ENCODE results near the gene ADAP1.
"Not testable (repeated sequence)": the region's sequence is repeated elsewhere in the genome, so short reads cannot be mapped to it uniquely, and the experiment has no call there.

Gene ADAP1

DNA sequence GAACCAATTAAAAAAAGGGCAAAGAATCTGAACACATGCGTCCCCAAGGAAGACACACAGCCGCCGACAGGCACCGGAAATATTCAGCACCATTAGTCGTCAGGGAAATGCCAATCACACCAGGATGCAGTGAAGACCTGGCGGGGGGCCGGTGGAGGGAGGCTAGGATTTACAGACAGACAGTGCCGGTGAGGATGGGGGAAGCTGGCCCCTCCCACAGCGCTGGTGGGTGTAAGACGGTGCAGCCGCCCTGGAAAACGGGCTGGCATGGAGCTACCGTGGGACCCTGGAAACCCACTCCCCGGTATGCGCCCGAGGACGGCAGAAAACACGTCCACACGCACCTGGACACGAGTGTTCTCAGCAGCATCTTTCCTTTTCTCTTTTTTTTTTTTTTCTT lies 4.8 kb upstream of the ADAP1 start:
- DNase-seq (ENCODE audit: low read depth, low spot score): no peak

- DNase-seq (ENCODE audit: low read depth, low spot score): no peak
Measured at GRCh38 chr7:958221-959200, 4.0 kb upstream of the ADAP1 start.

DNA sequence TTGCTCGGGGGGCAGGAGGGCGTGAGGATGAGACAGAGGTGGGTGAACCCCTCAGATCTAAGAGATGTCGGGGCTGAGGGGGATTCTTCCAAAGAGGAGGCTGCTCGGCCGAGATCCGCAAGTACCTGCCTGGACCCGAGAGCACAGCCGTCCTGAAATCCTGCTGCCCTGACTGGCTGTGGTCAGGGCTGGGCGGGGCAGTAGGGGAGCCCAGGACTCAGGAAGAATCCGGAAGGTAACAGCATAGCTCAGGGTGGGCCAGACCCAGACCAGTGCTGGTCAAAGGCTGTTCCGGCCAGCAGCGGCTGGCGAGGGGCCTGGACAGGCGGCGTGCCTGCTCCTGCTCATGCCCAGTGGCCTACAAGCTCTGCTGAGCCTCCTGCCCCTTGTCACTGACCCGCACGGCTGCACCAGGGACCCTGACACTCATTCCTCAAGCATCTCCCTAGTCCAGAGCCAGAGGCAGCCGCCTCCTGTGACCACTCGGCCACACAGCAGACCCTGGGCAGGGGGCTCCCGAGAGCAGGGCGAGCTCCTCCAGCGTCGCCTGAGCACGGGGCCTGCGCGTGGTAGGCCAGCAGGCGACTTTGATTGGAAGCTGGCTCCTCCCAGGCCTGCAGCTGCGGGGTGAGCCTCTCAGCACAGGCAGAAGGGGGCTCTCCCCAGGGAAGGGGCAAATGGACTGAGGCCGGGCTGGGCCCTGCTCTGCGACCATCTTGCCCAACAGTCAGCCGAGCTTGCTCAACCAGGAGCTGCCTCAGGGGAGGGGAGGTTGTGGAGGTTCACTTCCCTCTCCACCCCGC lies 3.1 kb upstream of the ADAP1 start:
- no peak for DNase-seq (ENCODE audit: low read depth, low spot score)

- no peak for DNase-seq (ENCODE audit: low read depth, low spot score)
Measured at GRCh38 chr7:956031-956430, 1.6 kb upstream of the ADAP1 start.

- DNase-seq (ENCODE audit: low read depth, low spot score): no peak
Measured at GRCh38 chr7:953547-954327, 743 bp downstream of the ADAP1 start.

DNA sequence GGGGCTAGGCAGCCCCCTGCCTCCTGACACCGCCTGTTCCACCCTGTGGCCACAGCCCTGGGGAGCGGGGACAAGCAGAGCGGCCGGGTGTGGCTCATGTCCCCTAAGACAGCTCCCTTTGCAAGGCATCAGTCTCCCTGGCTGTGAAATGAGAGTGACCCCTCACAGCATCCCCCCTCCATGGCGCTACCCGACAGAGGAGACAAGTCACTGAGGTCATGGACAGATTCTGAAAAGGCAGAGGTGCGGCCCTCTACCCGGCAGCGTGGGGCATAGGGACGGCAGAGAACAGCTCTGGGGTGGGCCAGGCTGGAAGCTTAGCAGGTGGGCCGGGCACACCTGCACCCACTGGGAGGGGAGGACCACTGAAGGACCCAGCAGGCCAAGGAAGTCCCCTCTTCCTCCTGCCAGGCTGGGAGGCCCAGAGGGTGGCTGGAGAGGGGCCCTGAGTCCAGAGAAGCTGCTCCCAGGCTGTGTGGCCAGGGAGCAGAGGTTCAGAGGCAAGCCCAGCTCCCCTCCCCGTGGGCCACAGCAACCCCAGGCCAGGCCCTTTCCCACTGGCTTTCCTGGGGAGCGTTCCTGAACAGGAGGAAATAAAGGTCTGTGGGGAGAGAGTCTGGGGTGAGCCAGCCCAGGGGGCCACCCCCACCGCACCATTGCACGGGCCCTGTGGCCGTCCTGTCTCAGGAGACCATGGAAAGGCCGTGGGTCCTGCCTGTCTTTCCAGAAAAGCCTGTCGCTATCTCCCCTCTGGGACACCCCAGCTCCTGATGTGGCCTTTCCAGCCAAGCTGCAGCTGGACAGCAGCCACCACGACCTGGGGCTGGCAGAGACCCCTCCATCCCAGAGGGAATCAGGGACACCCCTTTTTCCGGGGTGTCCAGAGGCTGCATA lies 1.7 kb downstream of the ADAP1 start:
- DNase-seq (ENCODE audit: low read depth, low spot score): no peak

- DNase-seq (ENCODE audit: low read depth, low spot score): no peak
Measured at GRCh38 chr7:951881-952547, 2.5 kb downstream of the ADAP1 start.

DNA sequence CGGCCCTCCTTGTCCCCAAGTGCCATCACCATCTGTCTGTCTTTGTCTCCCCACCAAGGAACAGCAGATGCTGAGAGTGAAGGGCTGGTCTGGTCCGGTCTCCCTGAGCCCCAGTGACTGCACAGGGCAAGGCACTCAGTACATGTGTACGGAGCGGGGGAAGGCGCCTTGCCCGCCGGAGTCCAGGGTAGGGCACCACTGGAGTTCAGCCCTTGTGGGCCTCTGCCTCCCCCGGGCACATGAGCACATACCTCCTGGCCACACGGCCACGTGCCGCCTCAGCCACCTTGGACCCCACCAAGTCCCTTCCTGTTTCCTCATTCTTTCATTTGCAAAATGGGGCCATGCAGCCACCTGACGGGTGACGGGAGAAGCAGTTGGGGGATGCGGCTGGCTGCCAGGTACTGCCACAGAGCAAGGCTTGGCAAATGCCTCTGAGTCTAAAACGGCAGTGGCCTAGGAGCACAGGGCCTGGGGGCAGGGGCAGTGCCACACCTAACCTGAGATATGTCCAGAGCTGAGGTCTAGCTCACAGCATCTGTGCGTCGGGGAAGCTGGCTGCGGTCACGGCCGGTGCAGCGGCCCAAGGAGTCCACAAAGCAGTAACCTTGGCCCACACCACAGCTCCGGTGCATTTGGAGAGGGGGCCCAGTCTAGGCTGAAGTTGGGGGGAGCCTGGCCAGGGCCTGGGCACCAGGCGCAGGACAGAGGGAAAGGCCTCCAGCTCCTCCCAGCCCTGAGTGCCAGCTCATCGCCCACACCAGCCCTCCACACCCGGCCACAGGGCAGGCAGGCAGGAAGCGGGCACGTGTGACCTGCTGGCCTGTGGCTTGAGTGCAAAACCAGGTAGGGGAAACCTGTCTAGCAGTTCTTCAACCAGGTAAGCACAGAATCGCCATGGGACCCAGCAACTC lies 5.2 kb downstream of the ADAP1 start:
- DNase-seq (ENCODE audit: low read depth, low spot score): no peak

- DNase-seq (ENCODE audit: low read depth, low spot score): no peak
Measured at GRCh38 chr7:947391-948210, 6.9 kb downstream of the ADAP1 start.

DNA sequence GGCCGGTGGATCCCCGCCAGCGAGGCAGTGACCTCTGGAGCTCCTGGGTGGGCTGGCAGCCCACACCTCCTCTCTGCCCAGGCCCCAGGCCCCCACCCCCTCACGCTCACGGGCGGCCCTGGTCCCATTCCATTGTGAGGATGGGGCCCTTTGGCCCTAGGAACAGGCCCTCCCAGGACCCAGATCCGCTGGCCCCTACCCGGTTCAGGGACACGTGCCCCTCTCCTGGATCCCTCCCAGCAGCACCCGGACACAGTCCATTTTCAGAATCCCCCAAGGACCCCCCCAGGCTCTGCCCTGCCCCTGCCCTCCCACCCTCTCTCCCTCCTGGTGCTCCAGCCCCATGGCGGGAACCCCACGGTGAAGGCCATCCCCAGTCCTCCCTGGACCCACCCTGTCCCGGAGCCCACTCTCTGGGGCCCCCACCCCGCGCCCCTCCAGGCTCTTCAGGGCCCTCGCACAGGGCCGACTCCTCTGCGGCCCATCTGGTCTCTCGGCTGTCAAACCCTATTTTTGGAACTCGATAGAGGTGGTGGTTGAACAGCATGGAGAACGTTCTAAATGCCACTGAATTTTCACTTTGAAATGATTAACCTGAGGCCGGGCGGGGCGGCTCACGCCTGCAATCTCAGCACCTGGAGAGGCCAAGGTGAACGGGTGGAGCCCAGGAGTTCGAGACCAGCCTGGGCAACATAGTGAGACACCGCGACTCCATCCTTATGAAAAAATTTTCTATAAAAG lies 8.1 kb downstream of the ADAP1 start:
- no peak for DNase-seq (ENCODE audit: low read depth, low spot score)

DNA sequence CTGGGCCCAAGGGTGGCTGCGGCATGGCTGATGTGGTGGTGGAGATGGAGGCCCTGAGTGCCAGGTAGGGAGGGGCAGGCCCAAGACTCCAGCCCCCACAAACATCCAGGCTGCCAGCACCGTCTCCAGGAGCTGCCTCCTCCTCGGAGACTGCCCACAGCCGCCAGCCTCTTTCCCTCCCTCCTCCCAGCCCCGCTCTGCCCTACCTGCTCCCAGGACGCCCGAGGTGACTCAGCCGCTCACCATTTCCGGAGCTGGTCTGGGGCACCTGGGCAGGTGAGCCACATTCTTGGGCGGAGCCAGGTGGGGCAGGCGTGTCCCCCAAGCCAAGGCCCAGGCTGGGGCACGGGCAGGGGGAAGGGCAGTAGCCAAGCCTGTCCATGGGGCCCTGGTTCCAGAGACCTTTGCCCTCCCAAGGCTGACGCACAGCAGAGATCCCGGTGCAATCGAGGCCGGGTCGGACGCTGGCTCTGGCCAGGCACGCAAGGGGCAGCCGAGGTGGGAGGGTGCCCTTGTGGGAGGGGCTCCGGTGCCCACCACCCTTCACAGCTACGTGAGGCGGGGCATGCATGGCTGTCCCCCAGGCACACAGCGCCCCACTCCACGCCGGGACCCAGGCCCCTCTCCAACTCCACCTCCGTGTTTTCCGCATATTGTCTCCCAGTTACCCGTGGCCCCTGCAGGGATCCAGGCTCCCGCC lies 8.8 kb downstream of the ADAP1 start:
- DNase-seq (ENCODE audit: low read depth, low spot score): no peak

DNA sequence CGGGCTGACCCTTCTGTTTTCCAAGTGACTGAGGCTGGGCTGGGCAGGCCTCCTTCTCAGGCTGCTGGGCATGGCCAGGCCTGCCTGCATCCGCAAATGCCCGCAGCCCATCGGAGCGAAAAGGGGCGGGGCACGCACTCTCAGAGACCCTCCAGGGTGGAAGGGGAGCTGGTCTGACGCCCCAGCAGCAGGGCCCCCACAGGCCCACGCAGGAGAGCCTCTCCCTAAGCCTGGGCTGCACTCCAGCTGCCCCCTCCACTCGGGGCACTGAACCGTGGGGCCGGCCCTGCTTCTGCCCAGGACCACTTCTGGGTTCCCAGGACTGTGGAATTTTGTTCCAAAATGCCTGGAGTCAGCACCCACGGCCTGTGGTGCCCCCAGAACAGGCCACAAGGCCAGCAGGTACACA lies 9.3 kb downstream of the ADAP1 start:
- DNase-seq (ENCODE audit: low read depth, low spot score): no peak

DNA sequence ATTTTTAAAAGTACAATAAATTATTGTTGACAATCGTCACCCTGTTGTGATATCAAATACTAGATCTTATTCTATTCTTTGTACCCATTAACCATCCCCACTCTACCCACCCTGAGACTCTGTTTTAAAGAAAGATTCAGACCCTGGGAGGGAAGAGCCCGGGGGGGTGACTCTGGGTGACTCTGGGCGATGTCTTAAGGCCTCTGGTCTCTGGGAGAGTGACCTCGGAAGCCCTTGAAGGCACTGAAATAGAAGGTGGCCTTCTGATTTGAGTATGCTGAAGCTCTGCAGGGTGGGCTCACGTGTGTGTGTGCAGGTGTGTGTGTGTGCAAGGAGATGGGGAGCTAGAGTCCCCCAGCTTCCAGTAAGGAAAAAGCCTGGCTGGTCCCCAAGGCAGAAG lies 9.7 kb downstream of the ADAP1 start:
- no peak for DNase-seq (ENCODE audit: low read depth, low spot score)

- not testable (repeated sequence) for DNase-seq (ENCODE audit: low read depth, low spot score)
Measured at GRCh38 chr7:943793-944192, 10.7 kb downstream of the ADAP1 start.

GRCh38 chr7:940599-941408 lies 13.7 kb downstream of the ADAP1 start:
- no peak for DNase-seq (ENCODE audit: low read depth, low spot score)

- DNase-seq (ENCODE audit: low read depth, low spot score): no peak
Measured at GRCh38 chr7:939843-940242, 14.6 kb downstream of the ADAP1 start.

Data from activated naive CD8-positive, alpha-beta T cell treated with anti-CD3 and anti-CD28 coated beads, Interleukin-2, amount 50 U/mL, for 16 hours (primary cell).